Glutamatergic neuron (in vitro differentiated cells): ENCODE measurements around the gene NTSR1. TPM values are rescaled to one million over a fixed set of nuclear protein-coding genes. Genes with fewer than 3 reads are reported as not detected.

Experiments
- DNase-seq: peaks from one replicate; pipeline ENCODE4 v3.0.0; 2022
- H3K27ac Mint-ChIP-seq: one replicate; pipeline ENCODE4 v1.8.0; 2020; ENCODE audit warnings: mild to moderate bottlenecking, mixed read lengths, inconsistent platforms; ENCODE audit not compliant: unreplicated experiment
- H3K27me3 Mint-ChIP-seq: one replicate; pipeline ENCODE4 v1.8.0; 2020; ENCODE audit warnings: mild to moderate bottlenecking, moderate library complexity, mixed read lengths, inconsistent platforms; ENCODE audit not compliant: unreplicated experiment
- H3K36me3 Mint-ChIP-seq: one replicate; pipeline ENCODE4 v1.8.0; 2020; ENCODE audit warnings: mild to moderate bottlenecking, mixed read lengths, inconsistent platforms; ENCODE audit not compliant: unreplicated experiment
- H3K4me1 Mint-ChIP-seq: one replicate; pipeline ENCODE4 v1.8.0; 2020; ENCODE audit warnings: mild to moderate bottlenecking, low read depth, mixed read lengths, inconsistent platforms; ENCODE audit not compliant: unreplicated experiment
- H3K4me3 Mint-ChIP-seq: one replicate; pipeline ENCODE4 v1.8.0; 2020; ENCODE audit warnings: mild to moderate bottlenecking, mixed read lengths, inconsistent platforms; ENCODE audit not compliant: unreplicated experiment
- H3K9me3 Mint-ChIP-seq: one replicate; pipeline ENCODE4 v1.8.0; 2020; ENCODE audit warnings: mild to moderate bottlenecking, moderate library complexity, mixed read lengths, inconsistent platforms; ENCODE audit not compliant: unreplicated experiment
- total RNA-seq: library from RNA; stranded (reverse); fragmentation: NEBNext Ultra II Directional; extraction: Animal tissue kit (Norgen Biotek cat#: 25700); gene quantifications from one replicate; pipeline ENCODE4 v1.2.1, GENCODE V29; 2021; ENCODE audit not compliant: unreplicated experiment
- TF ChIP-seq, protein P1 (sequence below): fragments of 200-600 bp; sonication (generic); IDR thresholded peaks from one replicate; pipeline ENCODE4 v1.5.0; 2021; ENCODE audit not compliant: partially characterized antibody, unreplicated experiment

Gene NTSR1
- total RNA-seq, 1 donor from 2014 or later, result 4.0 TPM

DNA sequence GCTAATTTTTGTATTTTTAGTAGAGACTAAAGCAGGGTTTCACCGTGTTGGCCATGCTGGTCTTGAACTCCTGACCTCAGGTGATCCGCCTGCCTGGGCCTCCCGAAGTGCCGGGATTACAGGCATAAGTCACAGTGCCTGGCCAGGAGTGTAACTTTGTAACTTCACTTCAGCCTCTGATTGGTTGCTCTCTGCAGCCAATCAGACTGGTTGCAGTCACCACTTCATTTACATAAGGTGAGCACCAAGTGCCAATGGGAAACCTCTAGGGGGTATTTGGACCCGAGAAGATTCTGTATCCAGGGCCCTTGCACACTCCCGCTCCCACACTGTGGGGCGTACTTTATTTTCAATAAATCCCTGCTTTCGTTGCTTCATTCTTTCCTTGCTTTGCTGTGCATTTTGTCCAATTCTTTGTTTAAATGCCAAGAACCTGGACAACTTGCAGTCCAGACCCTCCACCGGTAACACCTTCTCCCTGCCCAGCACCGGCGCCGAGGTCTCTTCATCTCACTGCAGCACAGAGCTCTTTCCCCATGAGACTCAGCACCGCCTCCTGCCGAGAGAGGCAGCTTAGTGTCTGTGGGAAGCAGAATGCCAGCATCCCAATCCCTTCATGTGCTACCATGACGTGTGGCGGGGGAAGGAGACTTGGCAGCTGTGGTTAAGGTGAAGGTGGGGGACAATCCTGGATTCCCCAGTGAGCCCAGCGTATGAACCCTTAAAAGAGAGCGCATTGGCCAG is 73.7 kb downstream of the NTSR1 start:
- Mint-ChIP-seq H3K36me3 (peaks cover under 1% of the 10 kb centered on the region), H3K27me3 (peaks cover 4% of the 10 kb centered on the region), H3K9me3 (peaks cover 10% of the 10 kb centered on the region), H3K4me1 (peaks cover 19% of the 10 kb centered on the region), H3K27ac (peak overlapping the region; percentile 88), H3K4me3 (peak overlapping the region; percentile 67)
- TF ChIP-seq, protein P1, sequence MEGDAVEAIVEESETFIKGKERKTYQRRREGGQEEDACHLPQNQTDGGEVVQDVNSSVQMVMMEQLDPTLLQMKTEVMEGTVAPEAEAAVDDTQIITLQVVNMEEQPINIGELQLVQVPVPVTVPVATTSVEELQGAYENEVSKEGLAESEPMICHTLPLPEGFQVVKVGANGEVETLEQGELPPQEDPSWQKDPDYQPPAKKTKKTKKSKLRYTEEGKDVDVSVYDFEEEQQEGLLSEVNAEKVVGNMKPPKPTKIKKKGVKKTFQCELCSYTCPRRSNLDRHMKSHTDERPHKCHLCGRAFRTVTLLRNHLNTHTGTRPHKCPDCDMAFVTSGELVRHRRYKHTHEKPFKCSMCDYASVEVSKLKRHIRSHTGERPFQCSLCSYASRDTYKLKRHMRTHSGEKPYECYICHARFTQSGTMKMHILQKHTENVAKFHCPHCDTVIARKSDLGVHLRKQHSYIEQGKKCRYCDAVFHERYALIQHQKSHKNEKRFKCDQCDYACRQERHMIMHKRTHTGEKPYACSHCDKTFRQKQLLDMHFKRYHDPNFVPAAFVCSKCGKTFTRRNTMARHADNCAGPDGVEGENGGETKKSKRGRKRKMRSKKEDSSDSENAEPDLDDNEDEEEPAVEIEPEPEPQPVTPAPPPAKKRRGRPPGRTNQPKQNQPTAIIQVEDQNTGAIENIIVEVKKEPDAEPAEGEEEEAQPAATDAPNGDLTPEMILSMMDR, result no peak
- no peak for DNase-seq

DNA sequence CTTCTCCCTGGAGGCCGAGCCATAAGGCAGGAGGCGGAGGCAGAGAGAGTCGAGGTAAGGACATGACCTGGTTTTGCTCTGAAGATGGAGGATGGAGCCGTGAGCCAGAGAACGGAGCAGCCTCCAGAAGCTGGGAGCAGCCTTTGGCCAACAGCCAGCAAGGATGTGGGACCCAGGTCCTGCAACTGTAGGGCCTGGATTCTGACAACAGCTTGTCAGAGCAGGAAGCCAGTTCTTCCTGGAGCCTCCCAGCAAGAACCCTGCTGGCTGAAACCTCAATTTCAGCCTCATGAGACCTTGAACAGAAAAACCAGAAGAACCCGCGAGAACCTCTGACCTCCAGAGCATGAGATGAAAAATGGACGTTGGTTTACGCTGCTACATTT is 74.2 kb downstream of the NTSR1 start:
- H3K4me3 Mint-ChIP-seq, result peak overlapping the region; percentile 67
- peaks cover 4% of the 10 kb centered on the region for H3K27me3 Mint-ChIP-seq
- no peak for DNase-seq
- TF ChIP-seq, protein P1, result no peak
- H3K36me3 Mint-ChIP-seq, result peaks cover 6% of the 10 kb centered on the region
- peak overlapping the region; percentile 88 for H3K27ac Mint-ChIP-seq
- peaks cover 10% of the 10 kb centered on the region for H3K9me3 Mint-ChIP-seq
- H3K4me1 Mint-ChIP-seq, result peaks cover 21% of the 10 kb centered on the region

DNA sequence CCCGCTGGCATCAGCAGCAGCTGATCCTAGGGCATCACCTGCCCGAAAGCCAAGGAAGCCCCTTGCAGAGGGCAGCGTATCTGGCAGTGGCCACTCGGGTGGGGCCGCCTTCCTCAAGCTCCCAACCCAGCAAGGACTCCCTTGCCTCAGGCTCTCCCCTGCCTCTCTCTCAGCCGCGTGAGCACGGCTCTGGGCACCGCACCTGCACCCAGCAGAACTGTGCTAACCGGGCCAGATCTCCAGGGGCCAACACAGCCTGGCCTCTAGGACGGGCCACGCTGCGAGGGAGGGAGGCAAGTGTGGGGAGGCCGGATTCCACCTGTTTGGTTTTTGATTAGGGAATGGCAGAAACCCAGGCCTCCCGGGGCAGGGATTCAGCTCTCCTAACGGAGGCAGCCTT is 75.9 kb downstream of the NTSR1 start:
- no peak overlapping the region for H3K4me3 Mint-ChIP-seq
- H3K4me1 Mint-ChIP-seq, result peaks cover 28% of the 10 kb centered on the region
- H3K9me3 Mint-ChIP-seq, result peaks cover 10% of the 10 kb centered on the region
- no peak overlapping the region for H3K27ac Mint-ChIP-seq
- TF ChIP-seq, protein P1, result no peak
- peaks cover 4% of the 10 kb centered on the region for H3K27me3 Mint-ChIP-seq
- no peak for DNase-seq
- H3K36me3 Mint-ChIP-seq, result peaks cover 6% of the 10 kb centered on the region

DNA sequence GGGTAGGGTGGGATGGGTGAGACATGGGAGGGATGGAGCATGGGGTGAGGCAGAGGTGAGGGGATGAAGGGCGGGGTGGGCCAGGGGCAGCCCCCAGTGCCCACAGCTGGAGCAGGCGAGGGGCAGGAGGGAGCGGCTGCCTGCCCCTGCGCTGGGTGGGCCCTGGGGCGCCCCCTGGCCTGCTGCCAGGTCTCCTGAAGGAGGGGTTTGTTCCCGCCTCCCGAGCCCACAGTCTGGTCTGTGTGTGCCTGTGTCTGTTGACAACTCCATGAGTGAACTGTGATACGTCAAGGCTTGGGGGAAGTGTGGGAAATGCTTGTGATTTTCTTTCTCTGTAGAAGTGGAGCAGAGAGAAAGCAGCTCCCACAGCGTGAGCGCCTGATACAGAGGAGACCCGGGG is 76.8 kb downstream of the NTSR1 start:
- Mint-ChIP-seq H3K36me3 (peaks cover 6% of the 10 kb centered on the region), H3K27ac (no peak overlapping the region), H3K4me1 (peaks cover 27% of the 10 kb centered on the region), H3K27me3 (peaks cover 4% of the 10 kb centered on the region), H3K9me3 (peaks cover 5% of the 10 kb centered on the region), H3K4me3 (no peak overlapping the region)
- TF ChIP-seq, protein P1, result no peak
- no peak for DNase-seq

DNA sequence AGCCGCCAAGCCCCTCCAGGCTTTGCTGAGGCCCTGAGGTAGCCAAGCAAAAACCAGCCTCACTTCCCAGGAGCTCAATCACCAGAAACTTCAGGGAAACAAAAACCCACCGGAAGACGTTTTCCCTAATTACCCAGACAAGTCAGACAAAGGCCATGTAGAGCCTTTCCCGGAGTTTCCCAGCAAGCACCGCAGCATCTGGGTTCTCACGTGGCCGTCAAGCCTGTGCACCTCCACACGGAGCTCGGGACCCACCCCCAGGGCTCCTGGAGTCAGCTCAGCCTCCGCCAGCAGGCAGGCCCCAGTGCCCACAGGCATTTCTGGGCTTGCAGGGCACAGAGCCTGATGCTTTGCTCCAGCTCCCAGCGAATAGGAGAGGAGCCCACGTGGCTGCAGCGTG is 77.5 kb downstream of the NTSR1 start:
- H3K4me3 Mint-ChIP-seq, result no peak overlapping the region
- peak overlapping the region; percentile 55 for H3K27ac Mint-ChIP-seq
- peaks cover 4% of the 10 kb centered on the region for H3K27me3 Mint-ChIP-seq
- peaks cover 2% of the 10 kb centered on the region for H3K9me3 Mint-ChIP-seq
- TF ChIP-seq, protein P1, result no peak
- DNase-seq, result no peak
- H3K36me3 Mint-ChIP-seq, result peaks cover 6% of the 10 kb centered on the region
- peaks cover 25% of the 10 kb centered on the region for H3K4me1 Mint-ChIP-seq
